HG03432 (cell line): ENCODE data around the gene APAF1.

Source experiments
- ATAC-seq: cut with Tn5 transposase; IDR thresholded peaks from one replicate; pipeline ENCODE4 v1.9.1; 2021; ENCODE audit warnings: mild to moderate bottlenecking, moderate library complexity; ENCODE audit not compliant: unreplicated experiment

APAF1 gene

DNA sequence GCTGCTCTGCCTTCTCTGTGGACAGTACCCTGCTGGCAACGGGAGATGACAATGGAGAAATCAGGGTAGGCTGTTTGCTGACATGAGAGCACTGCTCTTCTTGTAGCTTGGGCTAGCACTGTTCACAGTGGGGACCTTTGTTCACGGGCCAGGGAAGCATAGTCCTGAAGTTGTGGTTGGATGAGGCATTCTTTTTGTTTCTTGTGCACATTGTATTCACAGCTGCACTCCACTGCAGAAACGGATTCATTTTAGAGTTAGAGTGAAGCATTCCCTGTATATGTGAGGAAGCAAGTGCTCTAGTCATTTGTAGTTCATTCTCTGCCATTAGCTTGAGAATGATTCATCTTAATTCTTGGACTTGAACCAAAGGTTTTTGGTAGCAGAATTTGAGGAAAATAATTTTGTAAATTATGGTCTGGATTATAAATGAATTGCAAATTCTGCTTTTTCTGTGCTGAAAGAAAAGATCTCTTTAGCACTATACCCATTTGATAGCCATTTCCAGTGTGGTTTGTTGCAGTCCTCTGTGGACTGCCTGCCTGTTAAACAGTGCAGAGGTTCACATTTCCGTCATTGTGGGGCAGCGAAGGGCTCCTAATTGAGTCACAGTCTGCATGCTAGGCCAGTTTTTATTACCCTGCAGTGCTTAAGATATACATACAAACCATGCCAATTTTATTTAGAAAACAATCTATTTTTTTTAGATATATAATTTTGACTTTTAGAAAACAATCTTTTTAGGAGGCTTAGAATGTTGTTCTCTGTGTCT lies 80.6 kb downstream of the APAF1 start:
- peak; percentile 89 for ATAC-seq

DNA sequence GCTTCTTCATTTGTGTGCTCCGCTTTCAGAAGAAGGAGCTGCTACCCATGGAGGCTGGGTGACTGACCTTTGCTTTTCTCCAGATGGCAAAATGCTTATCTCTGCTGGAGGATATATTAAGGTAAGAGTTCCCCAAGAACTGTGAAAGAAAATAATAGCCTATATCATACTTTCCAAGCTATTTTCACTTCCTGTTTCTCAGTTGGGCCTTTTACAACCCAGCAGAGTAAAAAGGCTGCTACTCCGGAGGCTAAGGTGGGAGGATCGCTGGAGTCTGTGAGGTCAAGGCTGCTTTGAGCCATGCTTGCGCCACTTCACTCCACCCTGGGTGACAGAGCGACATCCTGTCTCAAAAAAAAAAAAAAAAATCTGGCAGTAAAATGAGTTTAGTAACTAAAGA lies 82.1 kb downstream of the APAF1 start:
- no peak for ATAC-seq

DNA sequence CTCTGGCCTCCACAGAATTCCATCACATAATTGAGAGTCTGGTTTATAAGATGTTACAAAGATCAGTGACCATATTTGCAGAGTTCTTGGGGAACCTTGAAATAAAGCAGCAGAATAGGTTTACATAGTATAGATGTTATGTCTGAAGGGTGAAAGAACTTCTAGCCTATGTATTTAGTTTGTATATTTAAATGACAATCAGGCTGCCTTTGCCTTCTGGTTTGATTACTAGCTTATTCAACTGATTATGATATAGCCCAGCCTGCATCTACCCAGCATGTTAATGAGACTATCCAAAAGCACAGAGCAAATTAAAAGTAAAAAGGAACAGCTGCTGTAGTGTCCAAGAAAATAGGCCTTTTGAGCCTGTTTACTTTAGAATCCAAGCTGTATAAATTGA lies 85.3 kb downstream of the APAF1 start:
- ATAC-seq, result no peak

DNA sequence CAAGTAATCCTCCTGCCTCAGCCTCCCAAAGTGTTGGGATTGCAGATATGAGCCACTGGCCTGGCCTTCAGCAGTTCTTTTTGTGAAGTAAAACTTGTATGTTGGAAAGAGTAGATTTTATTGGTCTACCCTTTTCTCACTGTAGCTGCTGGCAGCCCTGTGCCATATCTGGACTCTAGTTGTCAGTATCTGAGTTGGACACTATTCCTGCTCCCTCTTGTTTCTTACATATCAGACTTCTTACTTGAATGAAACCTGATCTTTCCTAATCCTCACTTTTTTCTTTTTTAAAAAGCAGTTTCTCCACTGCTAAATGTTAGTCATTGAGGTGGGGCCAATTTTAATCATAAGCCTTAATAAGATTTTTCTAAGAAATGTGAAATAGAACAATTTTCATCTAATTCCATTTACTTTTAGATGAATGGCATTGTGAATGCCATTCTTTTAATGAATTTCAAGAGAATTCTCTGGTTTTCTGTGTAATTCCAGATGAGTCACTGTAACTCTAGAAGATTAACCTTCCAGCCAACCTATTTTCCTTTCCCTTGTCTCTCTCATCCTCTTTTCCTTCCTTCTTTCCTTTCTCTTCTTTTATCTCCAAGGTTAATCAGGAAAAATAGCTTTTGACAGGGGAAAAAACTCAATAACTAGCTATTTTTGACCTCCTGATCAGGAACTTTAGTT lies 88.7 kb downstream of the APAF1 start:
- ATAC-seq, result no peak

DNA sequence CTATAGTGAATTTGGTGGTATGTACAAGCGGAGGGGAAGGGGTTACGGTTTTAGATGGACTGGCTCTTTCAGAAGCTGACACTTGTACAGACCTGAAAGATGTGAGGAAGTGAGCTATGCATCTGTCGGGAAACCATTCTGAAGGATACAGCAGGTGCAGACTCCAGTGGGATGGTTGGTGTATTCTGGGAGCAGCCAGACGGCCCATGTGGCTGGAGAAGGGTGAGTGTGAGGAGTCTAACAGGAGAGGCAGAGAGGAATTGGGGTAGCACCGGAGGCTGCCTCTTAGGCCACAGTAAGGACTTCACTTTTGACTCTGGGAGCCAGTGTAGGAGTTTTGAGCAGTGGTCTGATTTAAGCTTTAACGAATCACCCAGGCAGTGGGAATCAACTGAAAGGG lies 90.7 kb downstream of the APAF1 start:
- ATAC-seq, result no peak

DNA sequence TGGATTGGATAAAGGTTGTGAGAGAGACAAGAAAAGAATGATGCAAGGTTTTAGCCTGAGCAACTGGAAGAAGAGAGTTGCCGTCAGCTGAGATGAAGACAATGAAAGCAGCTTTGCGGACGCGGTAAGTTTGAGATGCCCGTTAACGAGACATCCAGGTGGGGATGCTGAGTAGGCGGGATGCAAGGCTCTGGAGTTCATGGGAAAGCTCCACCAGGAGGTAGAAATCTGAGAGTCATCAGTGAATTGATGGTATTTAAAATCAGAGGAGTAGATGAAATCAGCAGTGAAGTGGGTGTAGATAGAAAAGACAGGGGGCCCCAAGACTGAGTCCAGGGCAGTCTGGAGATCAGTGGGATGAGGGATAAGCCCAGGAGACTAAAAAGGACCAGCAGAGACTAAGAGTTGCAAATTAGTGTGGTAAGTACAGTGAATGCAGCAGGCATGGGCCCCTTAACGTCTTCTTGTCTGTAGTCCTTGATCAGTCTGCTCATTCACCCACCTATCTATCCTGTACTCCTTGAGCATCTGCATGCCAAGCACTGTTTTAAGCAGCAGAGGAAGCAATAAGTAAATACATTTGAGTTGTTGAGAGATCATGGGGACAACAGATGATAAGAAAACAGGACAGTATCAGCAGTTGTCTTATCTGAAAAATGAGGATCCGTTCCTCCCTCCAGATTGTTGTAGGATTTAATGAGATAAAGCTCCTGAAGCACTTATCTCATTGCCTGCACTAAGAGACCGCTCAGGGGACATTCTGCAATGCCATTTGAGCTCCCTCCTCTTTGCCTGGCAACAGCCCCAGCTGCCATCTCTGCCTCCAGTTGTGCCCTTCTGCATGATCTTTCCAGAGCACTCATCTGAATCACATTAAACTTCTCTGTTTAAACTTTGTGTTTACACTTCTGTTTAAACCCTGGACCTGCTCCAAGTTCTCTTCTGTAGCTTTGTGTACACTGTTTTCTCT lies 91.5 kb downstream of the APAF1 start:
- no peak for ATAC-seq

DNA sequence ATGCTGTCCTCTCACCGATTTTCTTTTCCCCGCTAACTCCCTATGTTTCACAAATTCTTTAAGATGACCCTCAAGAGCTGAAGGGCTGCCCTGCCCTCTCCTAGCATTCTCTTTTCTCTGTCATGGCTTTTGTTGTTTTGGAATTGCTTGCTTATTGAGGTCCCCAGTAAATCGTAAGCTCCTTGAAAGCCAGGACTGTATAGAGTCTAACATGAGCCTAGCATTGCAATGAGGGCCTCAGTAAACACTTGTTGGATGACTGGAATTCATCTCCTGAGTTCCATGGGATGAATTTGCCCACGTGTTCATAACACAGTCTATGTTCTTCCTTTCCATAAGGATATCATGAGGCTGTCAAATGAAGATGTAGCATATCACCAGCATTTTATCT lies 92.2 kb downstream of the APAF1 start:
- ATAC-seq, result no peak

DNA sequence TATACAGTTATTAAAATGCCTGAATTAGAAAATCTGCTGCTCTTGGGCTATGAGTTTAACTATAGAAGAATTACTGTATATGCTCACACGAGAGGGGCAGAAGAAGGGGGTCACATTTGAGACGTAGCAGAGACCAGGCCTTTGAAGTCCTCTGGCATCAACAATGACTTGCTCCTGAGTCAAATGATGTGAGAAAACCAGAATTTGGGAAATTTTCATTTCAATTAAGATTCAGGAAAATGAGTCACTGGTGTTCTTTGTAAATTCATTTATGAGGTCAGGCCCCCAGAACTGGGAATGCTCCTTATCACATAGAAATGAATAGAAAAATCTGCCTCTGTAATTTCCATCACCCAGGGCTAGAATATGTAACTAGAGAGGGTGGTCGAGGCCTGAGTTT lies 92.9 kb downstream of the APAF1 start:
- no peak for ATAC-seq

DNA sequence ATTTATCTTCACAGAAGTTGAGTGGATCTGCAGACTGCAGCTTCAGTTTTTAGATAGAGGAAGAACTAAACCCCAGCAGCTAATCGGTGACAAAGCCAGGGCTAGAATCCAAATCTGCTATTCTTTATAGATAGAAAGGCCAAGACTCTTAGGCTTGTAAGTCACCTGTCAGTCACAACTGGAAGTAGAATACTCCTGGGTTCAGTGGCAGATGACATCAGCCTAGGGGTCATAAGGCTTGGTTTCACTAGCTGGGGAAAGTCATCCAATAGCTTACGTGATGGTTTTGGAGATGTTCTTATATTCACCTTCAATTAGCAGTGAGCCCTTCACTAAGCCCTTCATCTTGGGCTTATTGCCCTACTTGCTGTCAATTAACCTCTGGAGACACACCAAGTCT lies 93.4 kb downstream of the APAF1 start:
- no peak for ATAC-seq

DNA sequence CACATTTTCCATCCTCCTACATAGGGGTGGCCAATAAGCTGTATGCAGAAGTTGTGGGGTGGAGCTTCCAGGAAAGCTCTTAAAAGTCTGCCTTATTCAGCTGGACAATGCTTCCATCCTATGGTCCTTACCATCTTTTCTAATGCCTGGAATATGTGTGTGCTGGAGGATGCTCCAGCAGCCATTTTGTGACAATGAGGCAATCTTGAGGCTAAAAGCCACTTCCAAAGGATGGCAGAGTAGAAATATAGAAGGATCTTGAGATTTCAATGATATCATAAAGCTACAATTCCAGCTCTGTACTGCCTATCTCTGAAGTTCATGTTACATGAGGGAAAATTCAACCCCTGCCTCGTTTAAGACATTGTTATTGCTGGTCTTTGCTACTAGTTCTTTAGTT lies 95.7 kb downstream of the APAF1 start:
- ATAC-seq, result no peak

DNA sequence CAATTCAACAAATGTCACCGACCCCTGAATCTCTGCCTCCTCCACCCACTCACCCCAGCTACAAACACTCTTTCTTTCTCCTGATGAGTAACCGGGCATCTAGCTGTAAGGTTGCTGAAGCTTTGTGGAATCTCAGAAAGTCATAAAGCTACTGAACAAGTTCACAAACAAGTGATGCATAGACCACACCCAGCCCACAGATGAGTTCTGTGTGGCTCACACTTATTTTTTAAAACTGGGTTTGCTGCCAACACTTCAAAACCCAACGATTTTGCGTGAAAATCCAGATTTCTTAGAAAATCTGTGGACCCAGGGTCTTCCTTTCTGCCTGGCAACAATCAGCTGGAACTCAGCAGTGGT lies 96.1 kb downstream of the APAF1 start:
- ATAC-seq, result no peak

DNA sequence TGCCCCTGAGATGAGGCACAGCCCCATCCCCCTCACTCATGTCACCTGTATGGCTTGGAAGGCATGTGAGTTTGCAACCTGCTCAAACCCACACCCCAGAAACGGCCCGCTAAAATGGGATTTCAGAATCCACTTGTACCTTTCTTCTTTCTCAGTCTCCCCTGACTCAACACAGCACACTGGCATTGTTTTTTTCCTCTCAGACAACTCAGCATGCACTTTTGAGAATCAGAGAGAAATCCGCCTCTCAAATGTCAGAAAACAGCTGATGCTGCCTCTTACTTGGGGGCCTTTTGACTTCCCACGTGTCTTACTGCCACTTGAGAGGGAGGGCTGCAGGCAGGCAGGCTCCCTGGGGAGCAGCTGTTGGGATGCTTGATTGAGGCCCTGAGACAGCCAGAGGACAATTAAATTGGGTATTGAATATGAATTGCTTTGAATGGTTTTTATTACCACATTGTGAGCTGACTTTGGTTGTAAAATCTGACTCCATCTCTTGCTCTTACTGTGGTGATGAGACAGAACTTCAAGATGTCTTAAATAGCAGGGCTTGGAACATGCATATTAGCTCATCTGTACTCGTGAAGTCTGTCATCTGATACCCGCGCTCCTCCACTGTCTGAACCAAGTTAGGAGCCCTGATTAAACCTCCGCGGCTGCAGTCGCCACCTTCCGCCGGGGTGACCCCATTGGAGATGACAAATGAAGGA lies 96.6 kb downstream of the APAF1 start:
- no peak for ATAC-seq

DNA sequence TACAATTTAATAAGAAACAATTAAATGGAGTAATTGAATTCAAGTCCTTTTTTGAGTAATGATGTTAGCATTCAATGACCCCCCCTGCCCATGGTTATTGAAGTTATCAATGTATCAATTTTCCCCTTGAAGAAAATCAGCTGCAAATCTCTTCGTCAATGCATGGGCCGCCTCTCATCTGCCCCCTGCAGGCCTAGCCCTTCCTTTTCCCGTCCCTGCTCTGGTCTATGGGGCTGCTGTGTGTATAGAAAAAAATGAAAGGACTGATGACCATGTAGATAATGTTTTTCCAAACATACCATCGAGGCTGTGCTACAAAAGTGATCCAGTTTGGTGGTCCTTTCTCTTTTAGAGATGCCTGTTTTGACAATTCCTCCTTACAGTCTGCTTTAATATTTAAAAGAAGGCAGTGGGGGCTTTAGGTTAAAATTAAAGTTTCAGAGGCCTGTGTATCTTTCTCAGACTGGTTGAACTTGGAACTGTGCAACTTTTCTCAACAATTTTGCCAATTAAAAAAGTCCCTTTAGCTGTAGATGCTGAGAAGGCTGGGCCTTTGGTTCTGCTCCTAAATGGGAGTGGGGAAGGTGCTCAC lies 98.4 kb downstream of the APAF1 start:
- peak; percentile 67 for ATAC-seq

DNA sequence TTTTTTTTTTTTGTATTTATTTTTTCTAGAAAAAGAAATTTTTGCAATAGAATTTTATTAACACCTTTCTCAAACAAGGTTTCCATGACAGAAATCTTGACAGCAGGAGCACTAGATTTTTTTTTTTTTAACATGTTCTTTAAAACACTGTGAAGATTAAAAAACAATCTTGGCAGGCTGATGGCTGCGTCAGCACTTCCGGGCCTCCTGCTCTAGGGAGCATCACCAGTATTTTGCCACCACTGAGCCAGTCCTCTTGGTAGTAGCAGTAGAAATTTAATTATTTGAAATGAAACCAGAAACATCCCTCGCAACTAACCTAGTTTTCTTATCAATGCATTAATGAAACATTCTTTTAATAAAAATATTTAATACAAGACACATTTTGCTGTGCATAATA lies 99.6 kb downstream of the APAF1 start:
- ATAC-seq, result no peak

DNA sequence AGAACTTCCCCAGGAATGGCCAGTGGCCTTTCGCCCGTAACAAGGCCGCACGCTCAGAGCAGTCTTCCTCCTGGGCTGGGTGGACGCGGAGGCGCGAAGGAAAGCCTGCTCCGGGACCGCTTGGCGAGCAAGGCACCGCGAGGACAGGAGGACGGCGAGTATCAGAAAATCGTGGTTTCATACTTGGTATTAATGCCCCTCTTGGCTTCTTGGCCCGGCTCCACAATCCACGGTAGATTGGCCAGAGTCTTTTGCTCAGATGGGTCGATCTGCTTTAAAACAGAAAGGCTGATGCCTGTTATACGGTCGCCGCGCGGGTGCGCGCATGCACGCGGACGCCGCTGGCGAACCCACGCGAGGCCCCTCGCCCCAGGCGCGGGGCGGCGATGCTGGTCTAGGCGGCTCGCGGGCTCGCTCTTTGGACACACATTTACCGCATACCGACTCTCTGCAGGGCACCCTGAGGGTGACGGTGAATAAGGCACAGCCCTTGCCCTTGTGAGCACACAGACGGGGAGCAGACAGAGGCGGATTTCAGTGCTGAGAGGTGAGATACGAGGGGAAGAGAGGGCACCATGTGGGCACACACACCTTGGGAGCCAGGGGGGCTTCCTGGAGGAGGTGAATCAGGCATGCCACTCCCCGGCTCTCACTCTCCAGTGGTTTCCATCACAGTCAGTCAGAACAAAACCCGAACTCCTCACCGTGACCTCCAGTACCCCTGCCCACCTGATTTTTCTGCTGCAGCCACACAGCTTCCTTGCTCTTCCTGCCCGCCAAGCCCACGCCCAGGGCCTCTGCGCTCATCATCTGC lies 100.7 kb downstream of the APAF1 start:
- ATAC-seq, result peak; percentile 54

DNA sequence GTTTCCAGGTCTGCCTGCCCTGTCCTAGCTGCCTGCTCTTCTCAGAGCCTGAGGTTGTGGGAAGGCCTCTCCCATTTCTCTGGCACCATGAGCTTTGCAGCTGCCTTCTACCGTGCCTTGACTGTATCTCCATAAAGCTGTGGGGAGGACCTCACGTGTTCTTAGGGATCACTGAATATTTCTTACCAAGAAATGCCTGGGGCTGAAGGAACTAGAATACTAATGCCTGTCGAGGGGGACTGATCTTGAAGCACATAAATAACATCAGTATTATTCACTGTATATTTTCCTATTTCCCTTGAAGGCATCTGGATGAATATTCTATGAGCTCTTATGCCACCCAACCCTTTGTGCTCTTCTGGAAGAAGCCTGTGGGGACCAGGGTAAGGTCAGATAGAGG lies 103.4 kb downstream of the APAF1 start:
- no peak for ATAC-seq

DNA sequence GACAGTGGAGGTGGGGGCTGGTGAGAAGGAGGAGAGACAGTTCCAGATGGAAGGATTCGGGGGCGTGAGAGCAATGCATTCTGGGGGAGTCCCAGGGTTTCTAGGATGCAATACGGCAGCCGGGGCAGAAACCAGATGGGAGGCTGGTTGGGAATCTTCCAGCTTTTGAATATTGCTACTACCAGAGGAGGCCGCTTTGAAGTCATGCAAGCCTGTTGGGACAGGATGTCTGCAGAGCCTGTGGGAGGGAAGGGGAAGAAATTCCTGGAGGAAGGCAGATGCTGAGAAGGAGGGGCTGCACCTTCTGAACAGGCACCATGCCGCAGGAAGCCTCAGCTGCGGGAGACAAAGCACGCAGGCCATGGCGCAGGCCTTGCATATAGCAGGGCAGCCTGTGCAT lies 105.4 kb downstream of the APAF1 start:
- no peak for ATAC-seq

DNA sequence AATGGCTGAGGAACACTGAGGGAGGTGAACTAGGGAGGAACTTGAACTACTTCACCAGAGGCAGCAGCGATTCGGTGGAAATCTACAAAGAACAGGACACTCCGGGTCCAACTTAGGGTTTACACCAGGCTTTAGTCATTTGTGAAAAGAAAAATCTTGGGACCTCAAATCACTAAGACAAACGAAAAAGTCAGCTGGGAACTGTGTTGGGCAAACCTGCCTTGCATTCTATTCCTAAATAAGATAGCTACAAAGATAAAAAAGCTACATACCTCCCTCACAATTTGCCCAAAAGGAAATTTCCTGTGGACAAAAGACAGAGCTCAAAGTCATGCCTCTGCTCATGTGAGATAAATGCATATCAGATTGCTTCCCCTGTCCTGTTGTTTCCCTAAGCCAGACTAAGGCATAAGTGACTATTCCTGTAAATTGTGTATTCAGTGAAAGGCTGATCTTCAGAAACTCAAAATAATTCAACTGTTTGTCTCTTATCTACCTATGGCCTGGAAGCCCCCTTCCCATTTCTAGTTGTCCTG lies 106.6 kb downstream of the APAF1 start:
- ATAC-seq, result no peak

DNA sequence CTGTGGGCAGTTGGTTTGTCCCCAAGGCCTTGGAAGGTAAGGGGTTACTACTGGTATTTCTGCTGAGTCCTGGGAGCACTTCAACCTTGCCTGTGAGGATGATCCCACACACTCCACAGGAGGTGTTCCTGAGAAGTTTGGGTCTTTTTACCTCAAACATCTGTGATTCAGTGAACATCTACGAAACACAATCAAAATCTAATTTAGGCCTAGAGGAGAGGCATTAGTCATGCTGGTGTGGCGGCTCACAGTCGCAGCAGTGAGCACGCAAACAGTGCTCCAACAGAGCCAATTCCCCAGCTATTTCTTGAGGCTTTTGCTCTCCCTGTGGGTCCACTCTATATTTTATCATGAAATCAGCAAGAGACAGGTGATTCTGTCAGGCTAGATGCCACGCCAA lies 107.6 kb downstream of the APAF1 start:
- no peak for ATAC-seq

DNA sequence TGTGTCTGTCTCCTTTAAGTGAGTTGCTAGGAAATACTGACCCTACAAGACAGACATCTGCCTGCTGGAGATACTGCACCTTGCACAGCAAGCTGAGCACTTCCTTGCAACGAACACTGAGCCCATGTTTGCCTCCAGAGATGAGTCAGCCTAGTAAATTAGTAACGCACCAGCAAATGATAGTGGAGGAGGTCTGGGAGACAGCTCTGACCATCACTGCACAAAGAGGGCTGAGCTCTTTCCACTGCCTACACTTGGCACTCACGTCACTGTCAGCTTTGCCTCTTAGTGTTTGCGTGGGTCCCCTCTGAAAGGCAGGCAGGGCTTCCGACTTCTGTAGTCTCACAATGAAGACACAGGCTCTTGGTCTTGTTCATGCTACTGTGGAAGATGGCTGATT lies 109.0 kb downstream of the APAF1 start:
- peak; percentile 99 for ATAC-seq
